ENCODE results near the gene NAB1.
"Not testable (repeated sequence)": the region's sequence is repeated elsewhere in the genome, so short reads cannot be mapped to it uniquely, and the experiment has no call there.

The NAB1 gene

DNA sequence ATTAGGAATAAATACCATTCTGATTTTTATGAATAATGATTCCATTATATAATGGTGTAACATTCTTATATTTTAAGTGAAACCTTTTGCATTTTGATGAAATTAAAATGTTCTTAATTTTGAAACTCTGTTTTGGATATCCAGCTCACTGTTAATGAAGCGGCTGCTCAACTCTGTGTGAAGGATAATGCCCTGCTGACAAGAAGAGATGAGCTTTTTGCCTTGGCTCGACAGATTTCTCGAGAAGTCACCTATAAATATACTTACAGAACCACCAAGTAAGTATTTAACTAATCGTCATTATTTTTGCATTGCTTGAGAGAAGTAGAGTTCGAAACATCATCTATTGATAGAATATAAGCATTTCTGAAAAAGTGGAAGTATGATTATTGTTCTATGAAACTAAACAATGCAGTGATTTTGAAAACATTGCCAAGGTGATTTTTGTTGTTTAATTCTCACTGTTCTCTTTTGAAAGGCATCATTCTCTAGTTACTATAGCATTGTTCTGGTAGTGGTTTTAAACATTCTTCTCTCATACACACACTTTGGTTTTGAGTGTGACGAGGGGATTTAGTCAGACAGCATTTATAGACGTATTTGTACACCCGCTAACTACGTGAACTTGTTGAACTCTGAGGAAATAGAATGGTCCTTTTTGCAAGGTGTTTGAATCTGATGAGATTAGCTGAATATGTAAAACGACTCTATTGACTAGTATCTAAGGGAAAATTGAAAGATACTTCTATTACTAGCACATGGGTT, 21.5 kb downstream of the NAB1 start:
- DNase-seq (ENCODE audit: low read depth in 2 of 2): no peak

- no peak for DNase-seq (ENCODE audit: low read depth in 2 of 2)
Measured at GRCh38 chr2:190674966-190675650, 26.2 kb downstream of the NAB1 start.

- no peak for DNase-seq (ENCODE audit: low read depth in 2 of 2)
Measured at GRCh38 chr2:190677255-190677654, 28.4 kb downstream of the NAB1 start.

DNA sequence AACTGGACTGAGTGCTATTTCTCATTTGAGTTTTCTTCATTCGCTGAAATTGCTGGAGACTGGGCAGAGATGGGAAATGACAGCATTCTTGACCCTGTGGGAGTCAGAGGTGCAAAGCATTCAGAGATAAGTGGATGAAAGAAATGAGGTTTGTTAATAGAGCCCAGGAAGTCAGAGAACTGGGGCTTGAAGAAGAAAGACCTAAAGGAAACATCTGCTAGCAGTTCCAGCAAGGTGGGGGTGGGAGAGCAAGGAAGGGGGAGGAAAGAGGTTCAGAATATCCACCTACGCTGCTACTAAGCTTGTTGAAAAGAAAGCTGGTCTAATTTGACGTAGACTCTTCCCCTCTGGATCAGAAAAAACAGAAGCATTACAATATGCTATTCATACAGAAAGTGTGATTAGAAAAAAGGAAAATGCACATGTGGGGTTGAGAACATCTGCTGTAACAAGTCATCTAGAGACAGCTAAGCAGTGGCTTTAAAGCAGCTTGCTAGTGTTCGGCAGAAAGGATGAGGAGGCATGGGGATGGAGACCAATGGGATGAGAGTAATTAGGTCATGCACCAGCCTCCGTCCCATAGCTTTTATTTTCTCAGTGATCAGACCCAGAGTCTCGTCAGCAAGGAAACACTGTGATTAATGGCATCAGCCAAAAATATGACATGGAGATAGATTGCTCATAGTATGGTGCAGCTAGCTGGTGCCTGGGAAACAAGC, 29.7 kb downstream of the NAB1 start:
- DNase-seq (ENCODE audit: low read depth in 2 of 2): no peak

GRCh38 chr2:190679391-190679790, 30.5 kb downstream of the NAB1 start:
- no peak for DNase-seq (ENCODE audit: low read depth in 2 of 2)

DNA sequence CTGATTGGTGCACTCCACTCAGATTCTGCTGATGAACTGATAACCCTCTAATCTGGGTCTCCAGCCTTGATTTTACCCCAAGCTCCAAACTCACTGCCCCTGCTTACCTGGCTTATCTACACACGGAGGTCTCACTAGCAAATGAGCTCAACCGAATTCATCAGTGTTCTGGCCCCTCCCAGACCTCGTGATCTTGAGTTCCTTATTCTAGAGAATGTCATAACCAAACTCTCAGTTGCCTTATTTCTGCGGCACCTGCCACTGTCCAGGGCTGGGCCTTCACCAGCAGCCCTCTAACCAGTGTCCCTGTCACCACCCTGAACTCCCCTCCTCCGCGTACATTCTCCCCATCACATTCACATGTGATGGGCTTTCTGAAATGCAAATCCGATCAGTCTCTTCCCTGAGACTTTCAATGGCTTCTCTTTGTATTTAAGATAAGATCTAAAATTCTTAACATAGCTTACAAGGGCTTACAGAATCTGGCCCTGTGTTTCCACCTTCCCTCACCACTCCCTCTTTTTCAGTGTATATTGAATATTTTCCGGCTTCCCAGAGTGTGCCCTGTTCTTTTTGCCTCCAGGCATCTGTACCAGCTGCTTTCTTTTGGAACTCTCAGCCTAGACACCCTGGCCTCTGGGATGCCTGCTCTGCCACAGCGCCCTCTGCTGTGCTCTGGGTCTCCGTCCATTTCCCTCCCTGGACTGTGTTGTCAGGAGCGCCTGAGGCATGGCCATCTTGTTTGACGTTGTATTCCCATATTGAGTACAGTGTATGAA, 31.1 kb downstream of the NAB1 start:
- no peak for DNase-seq (ENCODE audit: low read depth in 2 of 2)

- no peak for DNase-seq (ENCODE audit: low read depth in 2 of 2)
Measured at GRCh38 chr2:190682168-190682567, 33.3 kb downstream of the NAB1 start.

DNA sequence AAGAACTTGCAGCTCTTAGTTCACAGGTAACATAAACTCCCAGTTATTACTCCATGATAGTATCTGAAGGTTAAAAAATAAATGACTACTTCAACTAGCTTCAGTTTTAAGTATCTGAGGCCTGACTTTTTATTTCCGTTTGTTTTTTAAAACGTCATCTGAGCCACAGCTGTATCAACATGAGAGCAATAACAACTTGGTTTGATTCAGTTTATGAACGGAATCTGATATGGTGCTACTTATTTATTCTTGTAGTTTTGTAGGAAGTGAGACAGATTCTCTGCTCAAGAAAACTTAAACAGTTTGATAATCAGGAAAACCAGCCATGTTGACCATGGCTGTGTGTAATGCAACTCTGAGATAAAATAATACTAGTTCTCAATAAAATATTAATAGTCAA, 34.9 kb downstream of the NAB1 start:
- DNase-seq (ENCODE audit: low read depth in 2 of 2): no peak

- no peak for DNase-seq (ENCODE audit: low read depth in 2 of 2)
Measured at GRCh38 chr2:190684931-190685330, 36.0 kb downstream of the NAB1 start.

DNA sequence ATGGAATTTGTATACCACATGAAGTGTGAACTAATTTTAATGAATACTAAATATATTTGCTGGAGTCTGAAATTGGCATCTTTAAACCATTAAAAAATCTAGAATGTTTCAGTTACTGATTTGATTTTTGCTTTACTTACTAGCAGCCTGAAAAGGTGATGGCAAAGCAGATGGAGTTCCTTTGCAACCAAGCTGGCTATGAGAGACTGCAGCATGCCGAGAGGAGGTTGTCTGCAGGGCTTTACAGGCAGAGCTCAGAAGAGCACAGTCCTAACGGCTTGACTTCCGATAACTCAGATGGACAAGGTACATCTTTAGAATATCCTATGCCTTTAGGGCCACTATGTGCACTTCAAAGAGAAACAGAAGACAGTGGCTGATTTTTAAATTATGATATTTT, 36.5 kb downstream of the NAB1 start:
- no peak for DNase-seq (ENCODE audit: low read depth in 2 of 2)

DNA sequence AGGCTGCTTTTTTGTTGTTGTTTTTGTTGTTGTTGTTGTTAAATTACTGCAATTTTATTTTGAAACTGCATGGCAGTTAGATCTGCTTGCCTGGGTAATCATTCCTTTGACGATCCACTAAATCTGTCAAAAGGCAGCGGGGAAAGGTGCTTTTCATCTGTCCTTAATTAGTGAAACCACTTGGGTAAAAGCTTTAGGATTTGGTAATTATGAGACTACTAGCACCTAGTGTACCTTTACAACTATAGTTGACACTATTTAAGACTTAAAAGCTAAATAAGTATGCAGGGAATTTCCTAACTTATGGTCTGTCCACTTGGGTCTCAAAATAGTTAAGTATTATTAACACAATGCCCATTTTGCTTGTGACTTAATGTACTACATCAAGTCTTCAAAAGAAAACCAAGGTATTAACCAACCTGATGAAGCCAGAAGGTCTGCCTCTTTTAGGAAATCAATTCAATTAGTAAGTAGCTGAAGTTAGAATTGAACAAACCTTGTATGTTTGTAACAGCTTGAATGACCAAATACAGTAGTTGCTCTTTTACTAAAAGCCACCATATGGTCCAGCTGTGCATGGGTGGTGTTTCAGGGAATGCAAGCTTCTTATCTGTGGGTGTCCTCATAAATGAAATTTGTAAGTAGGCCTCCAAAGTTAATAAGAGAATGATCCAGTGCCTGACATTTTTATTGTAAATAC, 44.8 kb downstream of the NAB1 start:
- DNase-seq (ENCODE audit: low read depth in 2 of 2): no peak

DNA sequence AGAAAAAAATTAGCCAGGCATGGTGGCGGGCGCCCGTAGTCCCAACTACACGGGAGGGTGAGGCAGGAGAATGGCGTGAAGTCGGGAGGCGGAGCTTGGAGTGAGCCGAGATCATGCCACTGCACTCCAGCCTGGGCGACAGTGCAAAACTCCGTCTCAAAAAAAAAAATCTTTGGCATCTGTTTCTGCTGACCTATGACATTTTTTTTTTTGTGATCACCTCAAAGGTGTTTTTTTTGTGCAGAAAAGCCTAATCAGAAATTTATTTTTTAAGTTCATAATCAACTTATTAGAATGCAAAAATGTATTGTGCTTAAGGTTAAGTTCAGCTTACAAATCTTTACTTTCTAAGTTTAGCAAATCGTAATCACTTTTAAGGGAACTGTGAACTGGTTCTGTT, 45.6 kb downstream of the NAB1 start:
- no peak for DNase-seq (ENCODE audit: low read depth in 2 of 2)

DNA sequence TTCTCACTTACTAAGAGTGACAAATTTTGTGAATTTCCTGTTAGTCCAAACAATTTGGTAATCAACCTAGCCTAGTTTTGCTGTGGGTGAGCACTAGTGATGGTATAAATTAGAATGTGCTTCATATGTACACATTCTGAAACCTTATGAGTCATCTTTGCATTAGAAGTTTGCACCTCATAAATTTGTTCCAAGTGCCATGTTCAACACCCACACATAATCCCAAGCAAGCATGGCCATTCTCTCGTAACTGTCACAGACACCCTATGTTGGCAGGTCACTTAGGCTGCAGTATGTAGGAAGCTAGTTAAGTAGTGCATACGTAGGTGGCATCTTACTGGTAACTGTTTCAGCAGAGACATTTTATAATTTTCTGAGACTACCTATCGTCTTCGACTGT, 46.9 kb downstream of the NAB1 start:
- DNase-seq (ENCODE audit: low read depth in 2 of 2): peak in 1 of 2 experiments; percentile 33

DNA sequence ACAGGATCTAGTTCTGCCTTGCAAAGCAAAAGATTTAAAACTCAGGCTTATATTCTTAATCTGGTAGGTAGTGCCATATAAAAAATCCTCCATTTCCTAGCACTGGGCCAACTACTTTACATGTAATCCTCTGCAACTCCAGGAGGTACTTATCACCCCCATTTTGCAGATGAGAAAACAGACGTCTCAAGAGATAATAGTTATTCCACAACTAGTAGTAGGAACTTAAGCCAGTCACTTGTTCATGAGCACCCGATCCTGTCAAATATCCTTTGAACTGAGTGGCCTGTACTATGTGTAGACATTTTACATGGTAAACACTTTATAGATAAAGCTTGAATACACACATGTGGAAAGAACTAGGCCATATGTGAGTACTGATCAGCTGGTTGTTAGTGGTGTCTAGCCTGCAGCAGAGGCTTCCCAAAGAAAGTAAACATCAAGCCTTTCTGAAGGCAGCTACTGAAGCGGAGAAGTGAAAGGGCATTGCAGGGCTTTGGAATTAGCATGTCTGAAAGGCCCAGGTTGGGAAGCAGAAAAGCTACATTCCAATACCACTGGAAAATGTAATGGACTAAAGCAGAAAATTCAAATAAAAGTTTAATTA, 48.0 kb downstream of the NAB1 start:
- DNase-seq (ENCODE audit: low read depth in 2 of 2): no peak

- DNase-seq (ENCODE audit: low read depth in 2 of 2): no peak
Measured at GRCh38 chr2:190697421-190697820, 48.5 kb downstream of the NAB1 start.

GRCh38 chr2:190698895-190699294, 50.0 kb downstream of the NAB1 start:
- DNase-seq (ENCODE audit: low read depth in 2 of 2): no peak

DNA sequence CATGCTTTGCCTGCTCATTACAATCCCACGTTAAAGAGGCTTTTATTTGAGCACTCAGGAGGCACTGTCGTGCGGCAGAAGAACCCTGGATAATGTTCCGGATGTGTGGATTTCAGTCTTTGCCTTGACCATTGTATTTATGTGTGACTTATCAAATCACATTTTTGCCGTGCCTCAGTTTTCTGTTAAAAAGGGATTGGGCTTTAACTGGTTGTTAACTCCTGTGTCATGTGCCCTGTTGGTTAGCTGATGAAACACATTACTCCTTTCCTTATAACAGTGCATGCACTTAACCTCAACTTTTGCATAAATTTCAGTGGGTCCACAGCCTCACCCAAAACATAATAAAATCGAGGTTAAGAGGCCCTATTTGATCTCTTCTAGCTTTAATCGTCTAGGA, 52.7 kb downstream of the NAB1 start:
- DNase-seq (ENCODE audit: low read depth in 2 of 2): no peak

DNA sequence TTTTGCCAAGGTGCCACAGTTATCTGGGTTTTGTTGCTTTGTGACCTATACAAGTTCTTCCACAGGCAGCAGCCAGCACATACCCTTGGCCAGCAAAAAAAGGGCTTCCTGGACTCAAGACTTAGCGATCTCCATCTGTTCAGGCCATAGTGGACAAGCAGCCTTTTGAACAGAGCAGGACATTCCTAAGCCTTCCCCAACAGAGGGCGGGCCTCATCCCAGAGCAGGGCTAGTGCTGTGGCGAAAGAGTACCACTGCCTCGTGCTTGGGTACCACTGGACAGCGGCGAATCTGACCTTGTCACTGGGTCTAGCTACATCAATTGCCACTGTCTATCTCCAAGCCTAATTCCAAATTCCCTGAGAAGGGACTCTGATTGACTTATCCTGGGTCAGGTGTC, 56.4 kb downstream of the NAB1 start:
- DNase-seq (ENCODE audit: low read depth in 2 of 2): no peak

GRCh38 chr2:190707726-190708125, 58.8 kb downstream of the NAB1 start:
- no peak for DNase-seq (ENCODE audit: low read depth in 2 of 2)

DNA sequence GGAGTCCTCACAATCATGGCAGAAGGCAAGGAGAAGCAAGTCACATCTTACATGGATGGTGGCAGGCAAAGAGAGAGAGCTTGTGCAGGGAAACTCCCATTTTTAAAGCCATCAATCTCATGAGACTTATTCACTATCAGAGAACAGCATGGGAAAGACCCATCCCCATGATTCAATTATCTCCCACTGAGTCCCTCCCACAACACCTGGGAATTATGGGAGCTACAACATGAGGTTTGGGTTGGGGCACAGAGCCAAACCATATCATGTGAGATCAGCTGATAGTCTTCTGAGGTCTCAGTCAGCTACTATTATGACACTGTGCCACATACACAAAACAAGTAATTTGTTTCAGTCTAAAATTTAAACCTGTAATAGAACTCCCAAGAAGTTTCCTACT, 59.8 kb downstream of the NAB1 start:
- DNase-seq (ENCODE audit: low read depth in 2 of 2): not testable (repeated sequence)

- DNase-seq (ENCODE audit: low read depth in 2 of 2): no peak
Measured at GRCh38 chr2:190711069-190711468, 62.2 kb downstream of the NAB1 start.
